Neural cell (in vitro differentiated cells): ENCODE data around the gene TPMT. TPM values are rescaled to one million over a fixed set of nuclear protein-coding genes. Genes with fewer than 3 reads are reported as not detected.

Experiments
- H2AFZ ChIP-seq: fragments of 200-600, 300-800 bp; sonication (generic), shearing (Covaris generic); 2 replicates; pipeline ENCODE4 v1.6.0; 2014; ENCODE audit warnings: low read depth, mild to moderate bottlenecking, antibody characterized with exemption, low read length, moderate library complexity
- H3F3A ChIP-seq: fragments of 200-600 bp; shearing (Covaris generic); 2 replicates; pipeline ENCODE4 v1.6.1; 2016; ENCODE audit warnings: mild to moderate bottlenecking, moderate library complexity, mixed read lengths, antibody characterized with exemption, low read length; ENCODE audit not compliant: insufficient read depth, poor library complexity, severe bottlenecking
- H3K27ac ChIP-seq: fragments of 200-600, 300-800 bp; sonication (generic), shearing (Covaris generic); 2 replicates; pipeline ENCODE4 v1.5.1; 2014; ENCODE audit warnings: mild to moderate bottlenecking, low read length, moderate library complexity
- H3K27me3 ChIP-seq: fragments of 300-800, 200-600 bp; sonication (generic), shearing (Covaris generic); 2 replicates; pipeline ENCODE4 v1.6.0; 2014; ENCODE audit warnings: mild to moderate bottlenecking, low read depth, low read length, moderate library complexity; ENCODE audit not compliant: insufficient read depth
- H3K36me3 ChIP-seq: fragments of 300-800, 200-600 bp; sonication (generic), shearing (Covaris generic); 2 replicates; pipeline ENCODE4 v1.5.1; 2014; ENCODE audit warnings: mild to moderate bottlenecking, antibody characterized with exemption, low read length, moderate library complexity; ENCODE audit not compliant: insufficient read depth
- H3K4me2 ChIP-seq: fragments of 300-800, 200-600 bp; sonication (generic), shearing (Covaris generic); 2 replicates; pipeline ENCODE4 v1.6.0; 2014; ENCODE audit warnings: mild to moderate bottlenecking, low read length
- H3K4me3 ChIP-seq: fragments of 300-800, 200-600 bp; sonication (generic), shearing (Covaris generic); 2 replicates; pipeline ENCODE4 v1.5.1; 2014; ENCODE audit warnings: mild to moderate bottlenecking, low read length, moderate library complexity
- H3K79me2 ChIP-seq: fragments of 200-600 bp; shearing (Covaris generic); replicated peaks from 2 replicates; pipeline ENCODE4 v1.6.0; 2014; ENCODE audit warnings: mild to moderate bottlenecking, low read length, moderate library complexity; ENCODE audit not compliant: insufficient read depth
- H3K9ac ChIP-seq: fragments of 300-800, 200-600 bp; sonication (generic), shearing (Covaris generic); 2 replicates; pipeline ENCODE4 v1.6.1; 2016; ENCODE audit warnings: mild to moderate bottlenecking, low read length, mixed read lengths
- H3K9me2 ChIP-seq: fragments of 200-600 bp; shearing (Covaris generic); 2 replicates; pipeline ENCODE4 v1.6.1; 2016; ENCODE audit warnings: mild to moderate bottlenecking, low read length, mixed read lengths; ENCODE audit not compliant: insufficient read depth
- H3K9me3 ChIP-seq: fragments of 200-600, 300-800 bp; sonication (generic), shearing (Covaris generic); 2 replicates; pipeline ENCODE4 v1.6.1; 2016; ENCODE audit warnings: mild to moderate bottlenecking, mixed run types, low read length, moderate library complexity, mixed read lengths
- H4K20me1 ChIP-seq: fragments of 200-600 bp; shearing (Covaris generic); 2 replicates; pipeline ENCODE4 v1.6.1; 2016; ENCODE audit warnings: mild to moderate bottlenecking, mixed run types; ENCODE audit not compliant: insufficient read depth
- EP300 ChIP-seq: fragments of 450-650 bp; conservative IDR thresholded peaks from 2 replicates; pipeline ENCODE4 v1.6.1; 2014; ENCODE audit warnings: antibody characterized with exemption, mild to moderate bottlenecking, moderate library complexity; ENCODE audit not compliant: poor library complexity, severe bottlenecking
- EZH2 ChIP-seq: fragments of 200-600, 300-800 bp; shearing (Covaris generic), sonication (generic); IDR thresholded peaks from 2 replicates; pipeline ENCODE4 v1.6.1; 2014; ENCODE audit warnings: antibody characterized with exemption, low read length, borderline replicate concordance, mild to moderate bottlenecking; ENCODE audit not compliant: insufficient read depth, poor library complexity, severe bottlenecking
- MXI1 ChIP-seq: fragments of 450-650 bp; conservative IDR thresholded peaks from 2 replicates; pipeline ENCODE4 v1.6.1; 2014; ENCODE audit warnings: antibody characterized with exemption, mild to moderate bottlenecking; ENCODE audit not compliant: poor library complexity, severe bottlenecking
- POLR2AphosphoS5 ChIP-seq: IDR thresholded peaks from 2 replicates; pipeline ENCODE4 v1.6.1; 2012
- RAD21 ChIP-seq: fragments of 450-650 bp; conservative IDR thresholded peaks from 2 replicates; pipeline ENCODE4 v1.6.1; 2014; ENCODE audit warnings: antibody characterized with exemption, mild to moderate bottlenecking, moderate library complexity
- SMC3 ChIP-seq: fragments of 450-650 bp; conservative IDR thresholded peaks from 2 replicates; pipeline ENCODE4 v1.6.1; 2014; ENCODE audit warnings: antibody characterized with exemption, mild to moderate bottlenecking, moderate library complexity; ENCODE audit not compliant: poor library complexity
- TAF1 ChIP-seq: IDR thresholded peaks from 2 replicates; pipeline ENCODE4 v1.6.1; 2012; ENCODE audit warnings: low read depth
- polyA plus RNA-seq: library from polyadenylated mRNA; depleted of rRNA; stranded (reverse); fragments of >200 nt; gene quantifications from 2 replicates; pipeline ENCODE4 v1.2.3, GENCODE V29; 2014
- TF ChIP-seq, protein P1 (sequence below): IDR thresholded peaks from 2 replicates; pipeline ENCODE4 v1.6.1; 2012; ENCODE audit warnings: borderline replicate concordance
- TF ChIP-seq, protein P2 (sequence below): fragments of 450-650 bp; IDR thresholded peaks from 2 replicates; pipeline ENCODE4 v1.5.1; 2014; ENCODE audit warnings: antibody characterized with exemption, mild to moderate bottlenecking, moderate library complexity; ENCODE audit not compliant: poor library complexity, severe bottlenecking

TPMT gene
- polyA plus RNA-seq, 1 donor from 2014 or later = 5.7 TPM

GRCh38 chr6:18165751-18166150, 10.9 kb upstream of the TPMT start:
- H3K79me2 ChIP-seq = no peaks in the 10 kb centered on the region
- H3K36me3 ChIP-seq = peaks cover 20% of the 10 kb centered on the region
- H3K4me2 ChIP-seq = no peak overlapping the region
- H2AFZ ChIP-seq = no peak overlapping the region
- H3K27ac ChIP-seq = no peak overlapping the region
- no peak overlapping the region for H3K4me3 ChIP-seq
- H3F3A ChIP-seq = no peaks in the 10 kb centered on the region
- no peak overlapping the region for H3K9ac ChIP-seq
- H3K9me3 ChIP-seq = no peaks in the 10 kb centered on the region
- no peaks in the 10 kb centered on the region for H3K27me3 ChIP-seq
- no peaks in the 10 kb centered on the region for H3K9me2 ChIP-seq
- no peak for TF ChIP-seq SMC3
- TF ChIP-seq TAF1 = no peak
- no peak for TF ChIP-seq MXI1
- no peaks in the 10 kb centered on the region for H4K20me1 ChIP-seq

- TF ChIP-seq TAF1 (no peak), POLR2AphosphoS5 (no peak)
- TF ChIP-seq, protein P1, sequence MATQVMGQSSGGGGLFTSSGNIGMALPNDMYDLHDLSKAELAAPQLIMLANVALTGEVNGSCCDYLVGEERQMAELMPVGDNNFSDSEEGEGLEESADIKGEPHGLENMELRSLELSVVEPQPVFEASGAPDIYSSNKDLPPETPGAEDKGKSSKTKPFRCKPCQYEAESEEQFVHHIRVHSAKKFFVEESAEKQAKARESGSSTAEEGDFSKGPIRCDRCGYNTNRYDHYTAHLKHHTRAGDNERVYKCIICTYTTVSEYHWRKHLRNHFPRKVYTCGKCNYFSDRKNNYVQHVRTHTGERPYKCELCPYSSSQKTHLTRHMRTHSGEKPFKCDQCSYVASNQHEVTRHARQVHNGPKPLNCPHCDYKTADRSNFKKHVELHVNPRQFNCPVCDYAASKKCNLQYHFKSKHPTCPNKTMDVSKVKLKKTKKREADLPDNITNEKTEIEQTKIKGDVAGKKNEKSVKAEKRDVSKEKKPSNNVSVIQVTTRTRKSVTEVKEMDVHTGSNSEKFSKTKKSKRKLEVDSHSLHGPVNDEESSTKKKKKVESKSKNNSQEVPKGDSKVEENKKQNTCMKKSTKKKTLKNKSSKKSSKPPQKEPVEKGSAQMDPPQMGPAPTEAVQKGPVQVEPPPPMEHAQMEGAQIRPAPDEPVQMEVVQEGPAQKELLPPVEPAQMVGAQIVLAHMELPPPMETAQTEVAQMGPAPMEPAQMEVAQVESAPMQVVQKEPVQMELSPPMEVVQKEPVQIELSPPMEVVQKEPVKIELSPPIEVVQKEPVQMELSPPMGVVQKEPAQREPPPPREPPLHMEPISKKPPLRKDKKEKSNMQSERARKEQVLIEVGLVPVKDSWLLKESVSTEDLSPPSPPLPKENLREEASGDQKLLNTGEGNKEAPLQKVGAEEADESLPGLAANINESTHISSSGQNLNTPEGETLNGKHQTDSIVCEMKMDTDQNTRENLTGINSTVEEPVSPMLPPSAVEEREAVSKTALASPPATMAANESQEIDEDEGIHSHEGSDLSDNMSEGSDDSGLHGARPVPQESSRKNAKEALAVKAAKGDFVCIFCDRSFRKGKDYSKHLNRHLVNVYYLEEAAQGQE = no peak
- no peaks in the 10 kb centered on the region for H3K27me3 ChIP-seq
- H3F3A ChIP-seq = no peaks in the 10 kb centered on the region
- no peaks in the 10 kb centered on the region for H3K9me3 ChIP-seq
- H3K9ac ChIP-seq = no peak overlapping the region
- H2AFZ ChIP-seq = no peak overlapping the region
- no peaks in the 10 kb centered on the region for H4K20me1 ChIP-seq
- no peak overlapping the region for H3K27ac ChIP-seq
- peaks cover 7% of the 10 kb centered on the region for H3K36me3 ChIP-seq
- H3K4me2 ChIP-seq = no peak overlapping the region
- H3K9me2 ChIP-seq = no peaks in the 10 kb centered on the region
- no peaks in the 10 kb centered on the region for H3K79me2 ChIP-seq
- H3K4me3 ChIP-seq = no peak overlapping the region
Measured at GRCh38 chr6:18162401-18162800, 7.5 kb upstream of the TPMT start.

- Histone ChIP-seq H3K9me3 (no peaks in the 10 kb centered on the region), H3K4me2 (no peak overlapping the region), H3F3A (no peaks in the 10 kb centered on the region), H3K4me3 (no peak overlapping the region), H3K9ac (no peak overlapping the region), H3K27ac (no peak overlapping the region), H3K27me3 (no peaks in the 10 kb centered on the region), H2AFZ (no peak overlapping the region), H3K79me2 (no peaks in the 10 kb centered on the region), H4K20me1 (no peaks in the 10 kb centered on the region), H3K36me3 (peaks cover 4% of the 10 kb centered on the region), H3K9me2 (no peaks in the 10 kb centered on the region)
- TF ChIP-seq POLR2AphosphoS5 (no peak), MXI1 (no peak), EP300 (no peak), EZH2 (no peak), SMC3 (no peak), RAD21 (no peak), TAF1 (no peak)
- TF ChIP-seq, protein P1 = no peak
- TF ChIP-seq, protein P2, sequence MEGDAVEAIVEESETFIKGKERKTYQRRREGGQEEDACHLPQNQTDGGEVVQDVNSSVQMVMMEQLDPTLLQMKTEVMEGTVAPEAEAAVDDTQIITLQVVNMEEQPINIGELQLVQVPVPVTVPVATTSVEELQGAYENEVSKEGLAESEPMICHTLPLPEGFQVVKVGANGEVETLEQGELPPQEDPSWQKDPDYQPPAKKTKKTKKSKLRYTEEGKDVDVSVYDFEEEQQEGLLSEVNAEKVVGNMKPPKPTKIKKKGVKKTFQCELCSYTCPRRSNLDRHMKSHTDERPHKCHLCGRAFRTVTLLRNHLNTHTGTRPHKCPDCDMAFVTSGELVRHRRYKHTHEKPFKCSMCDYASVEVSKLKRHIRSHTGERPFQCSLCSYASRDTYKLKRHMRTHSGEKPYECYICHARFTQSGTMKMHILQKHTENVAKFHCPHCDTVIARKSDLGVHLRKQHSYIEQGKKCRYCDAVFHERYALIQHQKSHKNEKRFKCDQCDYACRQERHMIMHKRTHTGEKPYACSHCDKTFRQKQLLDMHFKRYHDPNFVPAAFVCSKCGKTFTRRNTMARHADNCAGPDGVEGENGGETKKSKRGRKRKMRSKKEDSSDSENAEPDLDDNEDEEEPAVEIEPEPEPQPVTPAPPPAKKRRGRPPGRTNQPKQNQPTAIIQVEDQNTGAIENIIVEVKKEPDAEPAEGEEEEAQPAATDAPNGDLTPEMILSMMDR = no peak
Measured at GRCh38 chr6:18161431-18161830, 6.6 kb upstream of the TPMT start.
